Type B pancreatic cell (in vitro differentiated cells): ENCODE measurements around the gene PTPN14. TPM values are rescaled to one million over a fixed set of nuclear protein-coding genes. Genes with fewer than 3 reads are reported as not detected.

Source experiments
- DNase-seq: peaks from one replicate; pipeline ENCODE4 v3.0.0; 2021; ENCODE audit warnings: mixed read lengths; ENCODE audit not compliant: unreplicated experiment; ENCODE audit errors: extremely low spot score
- H3K27ac Mint-ChIP-seq: 2 replicates; pipeline ENCODE4 v1.8.0; 2021; ENCODE audit warnings: mild to moderate bottlenecking, mixed read lengths
- H3K27me3 Mint-ChIP-seq: 2 replicates; pipeline ENCODE4 v1.8.0; 2021; ENCODE audit warnings: mixed read lengths
- H3K36me3 Mint-ChIP-seq: 2 replicates; pipeline ENCODE4 v1.8.0; 2021; ENCODE audit warnings: mixed read lengths
- H3K4me1 Mint-ChIP-seq: one replicate; pipeline ENCODE4 v1.8.0; 2021; ENCODE audit warnings: mixed read lengths; ENCODE audit not compliant: unreplicated experiment
- H3K4me3 Mint-ChIP-seq: 2 replicates; pipeline ENCODE4 v1.8.0; 2021; ENCODE audit warnings: mild to moderate bottlenecking, mixed read lengths
- H3K9me3 Mint-ChIP-seq: 2 replicates; pipeline ENCODE4 v1.8.0; 2021; ENCODE audit warnings: mixed read lengths
- CTCF ChIP-seq: fragments of 200-600 bp; sonication (generic); conservative IDR thresholded peaks from 2 replicates; pipeline ENCODE4 v1.5.0; 2021; ENCODE audit warnings: antibody characterized with exemption, mild to moderate bottlenecking
- total RNA-seq: library from RNA; stranded (reverse); gene quantifications from 2 replicates; pipeline ENCODE4 v1.2.1, GENCODE V29; 2021; ENCODE audit warnings: low replicate concordance

The PTPN14 gene
- total RNA-seq, 1 donor from 2014 or later, result 29.2 TPM

GRCh38 chr1:214341932-214342331, 209.5 kb downstream of the PTPN14 start:
- H3K27me3 Mint-ChIP-seq, result no peaks in the 10 kb centered on the region
- no peak overlapping the region for H3K4me3 Mint-ChIP-seq
- no peak for TF ChIP-seq CTCF
- peaks cover 17% of the 10 kb centered on the region for H3K36me3 Mint-ChIP-seq
- no peaks in the 10 kb centered on the region for H3K9me3 Mint-ChIP-seq
- H3K27ac Mint-ChIP-seq, result no peak overlapping the region
- H3K4me1 Mint-ChIP-seq, result peaks cover 7% of the 10 kb centered on the region
- no peak for DNase-seq

GRCh38 chr1:214341459-214341858, 209.9 kb downstream of the PTPN14 start:
- Mint-ChIP-seq H3K27me3 (no peaks in the 10 kb centered on the region), H3K36me3 (peaks cover 21% of the 10 kb centered on the region)
- no peak for TF ChIP-seq CTCF

GRCh38 chr1:214338212-214338611, 213.2 kb downstream of the PTPN14 start:
- no peak for DNase-seq
- TF ChIP-seq CTCF, result no peak
- Mint-ChIP-seq H3K36me3 (peaks cover 4% of the 10 kb centered on the region), H3K4me1 (peaks cover 11% of the 10 kb centered on the region), H3K4me3 (no peak overlapping the region), H3K9me3 (no peaks in the 10 kb centered on the region), H3K27me3 (no peaks in the 10 kb centered on the region), H3K27ac (no peak overlapping the region)

More at GRCh38 chr1:214341459-214341858, 209.9 kb downstream of the PTPN14 start:
- no peak overlapping the region for H3K4me3 Mint-ChIP-seq
- H3K27ac Mint-ChIP-seq, result no peak overlapping the region
- peaks cover 8% of the 10 kb centered on the region for H3K4me1 Mint-ChIP-seq
- H3K9me3 Mint-ChIP-seq, result no peaks in the 10 kb centered on the region
- no peak for DNase-seq

GRCh38 chr1:214337511-214337910, 213.9 kb downstream of the PTPN14 start:
- Mint-ChIP-seq H3K4me1 (peaks cover 13% of the 10 kb centered on the region), H3K27me3 (no peaks in the 10 kb centered on the region), H3K36me3 (peaks cover 4% of the 10 kb centered on the region), H3K9me3 (no peaks in the 10 kb centered on the region), H3K4me3 (no peak overlapping the region), H3K27ac (no peak overlapping the region)
- no peak for DNase-seq
- TF ChIP-seq CTCF, result no peak

- no peak overlapping the region for H3K27ac Mint-ChIP-seq
- H3K27me3 Mint-ChIP-seq, result no peaks in the 10 kb centered on the region
- H3K36me3 Mint-ChIP-seq, result peaks cover 4% of the 10 kb centered on the region
- no peak for DNase-seq
- H3K4me1 Mint-ChIP-seq, result peaks cover 13% of the 10 kb centered on the region
- H3K9me3 Mint-ChIP-seq, result no peaks in the 10 kb centered on the region
- H3K4me3 Mint-ChIP-seq, result no peak overlapping the region
- TF ChIP-seq CTCF, result no peak
Measured at GRCh38 chr1:214337015-214337414, 214.4 kb downstream of the PTPN14 start.

- Mint-ChIP-seq H3K4me3 (no peak overlapping the region), H3K36me3 (peaks cover 7% of the 10 kb centered on the region), H3K27ac (no peak overlapping the region), H3K9me3 (no peaks in the 10 kb centered on the region), H3K4me1 (peaks cover 13% of the 10 kb centered on the region), H3K27me3 (no peaks in the 10 kb centered on the region)
- TF ChIP-seq CTCF, result no peak
- DNase-seq, result no peak
Measured at GRCh38 chr1:214335567-214335966, 215.8 kb downstream of the PTPN14 start.
